MCF 10A (cell line): ENCODE data around the gene PLCB1. TPM values are rescaled to one million over a fixed set of nuclear protein-coding genes. Genes with fewer than 3 reads are reported as not detected.

Experiments used
- BruUV-seq: library from RNA; stranded (reverse); fragments of 400-500 nt; replicated peaks from 2 replicates; lab custom pipeline; 2021; lab: Mats Ljungman, UMichigan
- CTCF ChIA-PET: fragments of 300-600 bp; sonication (Branson Sonifier 250); formaldehyde crosslinking; extraction: SDS; loops from one replicate; lab custom pipeline; 2021; ENCODE audit warnings: antibody characterized with exemption, inconsistent platforms; lab: Yijun Ruan, JAX
- POLR2A ChIA-PET: fragments of 300-600, 350-650 bp; sonication (Branson Sonifier 250); formaldehyde crosslinking; extraction: SDS; loops from one replicate; lab custom pipeline; 2020; ENCODE audit warnings: antibody characterized with exemption, inconsistent platforms; lab: Yijun Ruan, JAX
- DNase-seq: peaks from one replicate; pipeline ENCODE4 v3.0.0-alpha.2; 2018; ENCODE audit not compliant: unreplicated experiment
- H3K27ac Mint-ChIP-seq: one replicate; pipeline ENCODE4 v1.8.0; 2022; ENCODE audit warnings: mild to moderate bottlenecking, low read depth, mixed read lengths; ENCODE audit not compliant: unreplicated experiment
- H3K27me3 Mint-ChIP-seq: one replicate; pipeline ENCODE4 v1.8.0; 2022; ENCODE audit warnings: mixed read lengths; ENCODE audit not compliant: insufficient read depth, unreplicated experiment
- H3K36me3 Mint-ChIP-seq: one replicate; pipeline ENCODE4 v1.8.0; 2022; ENCODE audit warnings: mild to moderate bottlenecking, moderate library complexity, mixed read lengths; ENCODE audit not compliant: insufficient read depth, unreplicated experiment
- H3K4me1 Mint-ChIP-seq: one replicate; pipeline ENCODE4 v1.8.0; 2022; ENCODE audit warnings: mixed read lengths; ENCODE audit not compliant: insufficient read depth, unreplicated experiment
- H3K4me3 Mint-ChIP-seq: one replicate; pipeline ENCODE4 v1.8.0; 2022; ENCODE audit warnings: mild to moderate bottlenecking, moderate library complexity, mixed read lengths; ENCODE audit not compliant: unreplicated experiment
- H3K9me3 Mint-ChIP-seq: one replicate; pipeline ENCODE4 v1.8.0; 2022; ENCODE audit warnings: mixed read lengths; ENCODE audit not compliant: unreplicated experiment
- CTCF ChIP-seq: fragments of 200-600 bp; IDR thresholded peaks from one replicate; pipeline ENCODE4 v1.8.0; 2022; ENCODE audit warnings: antibody characterized with exemption, mild to moderate bottlenecking; ENCODE audit not compliant: unreplicated experiment
- intact Hi-C: fragments of 100-400 bp; cut with micrococcal nuclease; formaldehyde crosslinking; loops from 2 replicates; pipeline ENCODE4 v1.14.1; 2022
- total RNA-seq: library from RNA; stranded (reverse); gene quantifications from 2 replicates; pipeline ENCODE4 v1.2.3, GENCODE V29; 2022

Gene PLCB1
- total RNA-seq, 1 experiment from 2014 or later = 5.9 TPM

DNA sequence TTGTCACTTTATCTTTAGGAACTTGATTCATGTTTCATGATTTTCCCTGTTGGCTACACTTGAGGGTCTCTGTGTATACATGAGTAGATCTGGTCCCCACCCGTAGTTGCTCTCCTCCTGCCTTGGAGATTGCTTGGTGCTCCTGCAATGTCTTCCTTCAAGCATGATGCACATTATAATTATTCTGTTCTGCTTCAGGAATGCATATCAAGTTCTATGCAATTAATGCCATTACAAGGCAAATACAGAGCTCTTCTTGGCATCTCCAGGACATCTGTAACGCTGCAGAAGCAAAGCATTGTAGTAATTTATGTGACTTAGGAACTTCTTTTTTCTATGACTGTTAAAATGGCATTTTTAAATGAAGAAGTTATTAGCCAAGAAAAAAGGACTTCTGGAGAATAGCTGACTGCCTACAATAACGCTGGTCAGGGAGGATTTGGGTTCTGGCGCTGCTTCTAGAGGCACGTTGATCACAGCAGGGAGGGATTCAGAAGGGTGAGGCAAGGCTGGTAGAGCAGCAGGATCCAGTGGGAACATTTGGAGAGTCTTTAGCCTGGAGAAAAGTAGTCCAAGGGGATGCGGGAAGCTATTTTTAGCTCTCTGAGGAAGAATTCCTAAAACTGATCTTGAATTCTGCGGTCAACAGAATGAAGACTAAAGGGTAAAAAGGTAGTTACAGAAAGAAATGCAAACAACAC lies 203.6 kb downstream of the PLCB1 start:
- TF ChIP-seq CTCF = no peak
- Mint-ChIP-seq H3K27ac (no peak overlapping the region), H3K4me1 (peaks cover 13% of the 10 kb centered on the region), H3K4me3 (no peak overlapping the region), H3K9me3 (no peaks in the 10 kb centered on the region), H3K36me3 (no peaks in the 10 kb centered on the region), H3K27me3 (no peaks in the 10 kb centered on the region)
- CTCF ChIA-PET = interaction anchor here (1.0 to 1.2 kb wide), 2 partner anchors 25 to 400 kb away, joined by 3 to 4 read pairs; no protein-coding TSS in a partner anchor
- intact Hi-C loops = no loop called here
- no TSS peak for BruUV-seq
- DNase-seq = no peak
- POLR2A ChIA-PET = interaction anchor here (1.1 kb wide), 1 partner anchor 10 kb away, joined by 3 read pairs; no protein-coding TSS in a partner anchor

DNA sequence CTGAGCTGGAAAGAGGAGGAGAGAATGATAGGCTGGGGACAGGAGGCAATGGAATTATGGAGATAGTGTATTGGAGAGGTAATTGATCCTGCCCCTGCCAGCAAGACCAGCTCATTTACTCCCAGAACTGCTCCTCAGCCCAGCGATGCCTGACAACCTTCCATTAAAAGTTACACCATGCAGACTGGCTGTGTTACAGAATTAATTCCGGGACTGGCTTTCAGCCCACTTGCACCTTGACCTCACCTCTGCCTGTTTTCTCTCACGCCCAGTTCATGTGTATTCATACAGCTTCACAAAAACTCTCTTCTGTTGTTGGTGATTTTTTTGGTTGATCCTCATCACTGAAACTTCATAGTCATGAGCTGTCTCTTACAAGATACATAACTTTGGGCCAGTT lies 207.3 kb downstream of the PLCB1 start:
- no peaks in the 10 kb centered on the region for H3K4me1 Mint-ChIP-seq
- intact Hi-C loops = no loop called here
- H3K9me3 Mint-ChIP-seq = no peaks in the 10 kb centered on the region
- TF ChIP-seq CTCF = no peak
- POLR2A ChIA-PET = interaction anchor here (0.7 to 1.7 kb wide), 3 partner anchors 9 to 45 kb away, joined by 3 read pairs; no protein-coding TSS in a partner anchor
- H3K4me3 Mint-ChIP-seq = no peak overlapping the region
- no TSS peak for BruUV-seq
- DNase-seq = no peak
- no peaks in the 10 kb centered on the region for H3K27me3 Mint-ChIP-seq
- no peak overlapping the region for H3K27ac Mint-ChIP-seq
- H3K36me3 Mint-ChIP-seq = no peaks in the 10 kb centered on the region
- CTCF ChIA-PET = interaction anchor here (0.7 to 1.1 kb wide), 3 partner anchors 9 to 39 kb away, joined by 3 to 4 read pairs (median 4); no protein-coding TSS in a partner anchor

GRCh38 chr20:8342391-8342790 lies 210.3 kb downstream of the PLCB1 start:
- TF ChIP-seq CTCF = no peak
- POLR2A ChIA-PET = no interaction called here
- H3K27me3 Mint-ChIP-seq = no peaks in the 10 kb centered on the region
- no peak overlapping the region for H3K27ac Mint-ChIP-seq
- intact Hi-C loops = no loop called here
- no peak for DNase-seq
- no peaks in the 10 kb centered on the region for H3K36me3 Mint-ChIP-seq
- H3K9me3 Mint-ChIP-seq = no peaks in the 10 kb centered on the region
- CTCF ChIA-PET = no interaction called here
- H3K4me1 Mint-ChIP-seq = no peaks in the 10 kb centered on the region
- H3K4me3 Mint-ChIP-seq = no peak overlapping the region
- no TSS peak for BruUV-seq

- intact Hi-C loops = no loop called here
- Mint-ChIP-seq H3K36me3 (no peaks in the 10 kb centered on the region), H3K9me3 (no peaks in the 10 kb centered on the region), H3K4me1 (no peaks in the 10 kb centered on the region), H3K4me3 (no peak overlapping the region), H3K27ac (no peak overlapping the region), H3K27me3 (no peaks in the 10 kb centered on the region)
- ChIA-PET POLR2A (no interaction called here), CTCF (interaction anchor here (0.7 to 0.9 kb wide), 2 partner anchors 26 to 379 kb away, joined by 3 read pairs; no protein-coding TSS in a partner anchor)
- DNase-seq = no peak
- no peak for TF ChIP-seq CTCF
- no TSS peak for BruUV-seq
Measured at GRCh38 chr20:8344106-8344505, 212.0 kb downstream of the PLCB1 start.
